Retina (tissue), 1 donor: Measurements from ENCODE around the gene FKBP1A.

Source experiments
- DNase-seq: peaks from one replicate; pipeline ENCODE4 v3.0.0-alpha.2; 2016

FKBP1A gene

DNA sequence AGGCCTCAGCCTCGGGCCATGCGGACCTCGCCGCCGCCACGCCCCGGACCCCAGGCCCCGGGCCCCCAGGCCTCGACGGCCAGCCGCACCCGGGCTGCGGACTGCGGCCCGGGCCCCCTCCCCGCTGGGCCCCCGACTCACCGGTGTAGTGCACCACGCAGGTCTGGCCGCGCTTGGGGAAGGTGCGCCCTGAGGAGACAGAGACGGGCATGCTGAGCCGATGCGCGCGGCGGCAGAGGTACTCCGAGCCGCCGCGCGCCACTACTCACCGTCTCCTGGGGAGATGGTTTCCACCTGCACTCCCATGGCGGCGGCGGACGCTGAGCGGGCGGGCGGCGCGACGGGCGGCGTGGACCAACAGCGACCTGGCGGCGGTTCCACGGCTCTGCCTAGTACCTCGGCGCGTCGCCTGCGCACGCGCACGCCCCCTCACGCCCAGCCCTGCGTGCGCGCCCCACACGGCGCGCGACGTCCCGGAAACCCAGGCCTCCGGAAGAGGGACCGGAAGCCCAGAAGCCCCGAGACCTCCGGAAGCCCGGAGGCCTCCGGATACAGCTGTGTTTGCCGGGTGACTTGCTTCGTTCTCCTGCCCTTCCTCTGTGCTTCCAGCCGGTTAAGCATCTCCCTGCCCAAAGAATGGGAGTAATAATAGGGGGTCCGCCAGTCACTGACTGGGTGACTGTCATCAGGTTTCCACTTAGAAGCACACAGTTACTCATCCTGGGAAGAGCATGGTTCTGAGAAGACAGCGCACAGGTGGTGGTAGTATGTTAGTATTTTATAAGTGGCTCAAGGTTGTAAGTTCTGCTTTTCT, at the start of gene FKBP1A:
Gene FKBP1A (minus strand): TSS at position 362 of the 814 bp plus-strand sequence. CDS start 56 bp downstream, at position 306.
- peak; percentile 98 for DNase-seq

- no peak for DNase-seq
These were observed 49.5 kb upstream of the FKBP1A start for GRCh38 chr20:1442304-1442703.

DNA sequence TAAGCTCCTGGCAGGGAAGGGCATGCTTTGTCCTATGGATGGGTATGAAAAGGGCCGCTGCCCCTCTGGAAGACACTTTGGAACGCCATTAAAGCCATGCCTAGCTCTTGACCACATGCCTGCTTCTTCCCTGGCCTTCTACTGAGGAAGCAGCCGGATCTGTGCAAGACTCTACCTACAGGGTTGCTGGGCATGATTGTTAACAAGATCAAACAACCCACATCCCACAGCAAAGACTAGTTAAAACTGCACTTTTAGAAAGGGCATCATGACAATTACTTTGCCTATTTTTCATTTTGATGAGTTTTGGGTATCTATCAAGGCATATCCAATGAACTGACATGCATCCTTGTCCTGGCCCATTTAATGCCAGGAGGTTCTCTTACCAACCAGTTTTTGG, 48.3 kb upstream of the FKBP1A start:
- DNase-seq: no peak

GRCh38 chr20:1440024-1440423, 47.2 kb upstream of the FKBP1A start:
- DNase-seq: no peak

DNA sequence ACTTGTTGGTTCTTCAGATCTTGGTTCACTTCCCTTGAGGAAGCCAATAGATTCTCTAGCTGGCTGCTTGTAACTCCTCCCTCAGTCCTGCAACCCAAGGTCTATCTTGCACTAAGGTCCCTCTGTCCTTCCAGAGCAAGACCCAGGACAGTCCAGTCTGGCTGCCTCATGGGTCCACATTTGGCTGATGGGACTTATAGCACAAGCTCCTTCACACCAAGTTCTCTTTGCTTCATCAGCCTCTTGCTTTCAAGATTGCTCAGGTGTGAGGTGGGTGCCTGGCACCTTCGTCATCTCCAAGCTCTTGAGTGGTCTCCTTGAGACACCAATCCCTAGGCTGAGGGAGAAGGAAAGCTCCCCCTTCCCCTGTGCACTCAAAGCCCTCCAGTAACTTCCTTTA, 45.5 kb upstream of the FKBP1A start:
- no peak for DNase-seq

DNA sequence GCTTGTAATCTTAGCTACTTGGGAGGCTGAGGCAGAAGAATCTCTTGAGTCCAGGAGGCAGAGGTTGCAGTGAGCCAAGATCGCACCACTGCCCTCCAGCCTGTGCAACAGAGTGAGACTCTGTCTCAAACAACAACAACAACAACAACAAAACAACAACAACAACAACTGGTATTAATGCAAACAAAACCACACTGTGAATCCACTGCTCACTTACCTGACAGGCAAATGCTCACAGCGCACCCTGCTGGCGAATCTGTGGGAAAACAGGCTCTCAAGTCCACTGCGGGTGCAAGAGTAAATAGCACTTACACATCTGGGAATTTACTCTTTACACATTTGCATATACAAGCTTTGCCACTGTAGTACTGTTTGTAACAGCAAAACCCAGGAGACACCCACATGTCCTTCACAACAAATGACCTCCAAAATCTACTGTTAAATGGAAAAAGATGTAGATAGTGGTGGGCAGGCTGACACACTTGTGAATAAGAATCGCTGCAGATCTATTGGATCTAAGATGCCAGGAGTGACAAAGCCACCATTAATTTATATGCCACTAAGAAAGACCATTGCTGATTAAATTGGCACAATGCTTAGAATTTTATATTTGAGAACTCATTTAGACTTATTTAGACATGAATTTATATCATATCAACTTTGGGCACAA, 44.5 kb upstream of the FKBP1A start:
- DNase-seq: peak; percentile 54

GRCh38 chr20:1436263-1436662, 43.4 kb upstream of the FKBP1A start:
- DNase-seq: no peak

DNA sequence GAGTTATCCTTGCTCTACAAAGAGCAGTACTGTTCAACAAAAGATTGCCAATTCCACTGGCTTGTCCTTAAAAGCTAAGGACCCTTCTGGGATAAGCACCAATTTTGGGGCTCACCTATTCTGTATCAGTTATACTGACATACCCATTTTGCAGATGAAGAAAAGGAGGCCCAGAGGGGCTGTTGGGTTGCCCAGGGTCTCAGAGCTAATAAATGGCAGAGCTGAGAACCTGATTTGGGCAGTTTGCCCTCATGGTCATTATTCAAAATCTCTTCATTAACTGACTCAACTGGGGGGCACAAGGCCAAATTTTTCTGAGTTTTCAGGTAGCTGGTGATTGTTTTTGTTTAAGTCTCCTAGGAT, 42.5 kb upstream of the FKBP1A start:
- DNase-seq: no peak

- no peak for DNase-seq
These were observed 41.9 kb upstream of the FKBP1A start for GRCh38 chr20:1434571-1435336.

DNA sequence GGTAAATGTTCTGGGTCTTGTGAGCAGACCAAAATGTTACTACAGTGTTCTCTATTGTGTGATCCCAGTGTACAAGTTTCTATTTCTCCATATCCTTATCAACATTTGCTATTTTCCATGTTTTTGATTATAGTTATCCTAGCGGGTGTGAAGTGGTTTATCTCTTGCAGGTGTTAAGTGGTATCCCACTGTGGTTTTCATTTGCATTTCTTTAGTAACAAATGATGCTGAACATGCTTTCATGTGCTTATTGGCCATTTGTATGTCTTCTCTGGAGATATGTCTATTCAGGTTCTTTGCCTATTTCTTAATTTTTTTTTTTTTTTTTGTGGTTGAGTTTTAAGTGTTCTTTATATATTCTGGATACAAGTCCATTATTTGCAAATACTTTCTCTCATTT, 38.3 kb upstream of the FKBP1A start:
- DNase-seq: no peak

DNA sequence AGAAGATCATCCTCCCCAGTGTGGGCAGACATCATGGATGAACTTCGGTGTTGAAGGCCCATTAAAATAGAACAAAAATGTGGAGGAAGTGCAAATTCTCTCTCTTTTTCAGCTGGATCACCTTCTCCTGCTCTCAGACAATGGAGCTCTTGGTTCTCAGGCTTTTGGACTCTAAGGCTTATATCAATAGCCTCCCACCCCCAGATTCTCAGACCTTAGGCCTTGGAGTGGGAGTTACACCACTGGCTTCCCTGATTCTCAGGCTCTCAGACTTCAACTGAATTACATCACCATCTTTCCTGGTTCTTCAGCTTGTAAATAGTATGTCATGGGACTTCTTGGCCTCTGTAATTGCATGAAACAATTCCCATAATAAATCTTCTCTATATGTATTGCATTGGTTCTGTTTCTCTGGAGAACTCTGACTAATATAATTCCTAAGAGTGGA, 37.2 kb upstream of the FKBP1A start:
- DNase-seq: no peak

DNA sequence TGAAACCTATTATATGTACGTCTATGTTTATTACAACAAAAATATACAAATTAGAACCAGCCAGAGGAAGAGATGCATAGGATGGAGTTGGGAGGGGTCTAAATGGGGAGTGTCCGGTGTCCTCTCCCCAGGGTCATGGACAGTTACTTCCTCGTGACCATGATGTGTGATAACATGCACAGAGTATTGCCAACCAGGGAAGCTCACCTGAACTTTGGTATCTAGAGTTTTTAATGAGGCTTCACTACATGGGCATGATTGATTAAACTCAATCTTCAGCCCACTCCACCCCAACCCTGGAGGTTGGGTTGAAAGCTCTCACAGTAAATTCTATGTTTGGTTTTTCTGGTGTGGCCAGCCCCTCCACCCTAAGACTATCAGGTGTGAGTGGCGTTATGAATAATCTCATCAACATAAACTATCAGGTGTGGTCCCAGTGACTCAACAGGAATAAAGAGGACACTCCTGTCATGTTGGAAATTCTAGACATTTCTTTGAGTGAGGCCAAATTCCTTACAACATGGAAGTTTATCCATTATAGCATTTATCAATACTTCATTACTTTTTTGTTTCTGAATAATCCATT, 36.4 kb upstream of the FKBP1A start:
- DNase-seq: no peak

- peak; percentile 60 for DNase-seq
These were observed 34.7 kb upstream of the FKBP1A start for GRCh38 chr20:1427457-1428054.

- no peak for DNase-seq
These were observed 33.5 kb upstream of the FKBP1A start for GRCh38 chr20:1426231-1426849.

GRCh38 chr20:1424336-1424735, 31.5 kb upstream of the FKBP1A start:
- DNase-seq: no peak

DNA sequence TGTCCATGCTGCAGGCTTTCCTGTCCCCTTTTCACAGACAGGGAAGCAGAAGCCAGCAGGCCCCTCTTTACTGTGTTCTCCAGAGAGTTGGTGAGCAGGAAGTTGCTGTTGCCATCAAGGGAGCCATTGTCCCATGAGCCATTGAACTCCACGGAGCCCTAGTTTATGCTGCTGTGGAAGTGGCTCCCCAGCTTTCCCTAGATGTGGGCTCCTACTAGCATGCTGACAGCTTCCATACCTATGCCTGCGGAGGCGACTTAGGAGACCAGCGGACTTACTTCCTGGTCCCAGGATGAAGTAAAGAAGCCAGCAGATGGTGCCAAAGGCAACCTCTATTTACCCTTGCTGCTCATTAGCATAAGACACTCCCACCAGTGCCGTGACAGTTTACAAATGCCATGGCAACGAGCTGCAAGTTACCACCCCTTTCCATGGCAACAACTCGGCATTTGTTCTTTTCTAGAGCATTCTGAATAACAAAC, 30.8 kb upstream of the FKBP1A start:
- peak; percentile 8 for DNase-seq

- DNase-seq: no peak
These were observed 30.4 kb upstream of the FKBP1A start for GRCh38 chr20:1423206-1423605.

- DNase-seq: no peak
These were observed 29.9 kb upstream of the FKBP1A start for GRCh38 chr20:1422753-1423152.

DNA sequence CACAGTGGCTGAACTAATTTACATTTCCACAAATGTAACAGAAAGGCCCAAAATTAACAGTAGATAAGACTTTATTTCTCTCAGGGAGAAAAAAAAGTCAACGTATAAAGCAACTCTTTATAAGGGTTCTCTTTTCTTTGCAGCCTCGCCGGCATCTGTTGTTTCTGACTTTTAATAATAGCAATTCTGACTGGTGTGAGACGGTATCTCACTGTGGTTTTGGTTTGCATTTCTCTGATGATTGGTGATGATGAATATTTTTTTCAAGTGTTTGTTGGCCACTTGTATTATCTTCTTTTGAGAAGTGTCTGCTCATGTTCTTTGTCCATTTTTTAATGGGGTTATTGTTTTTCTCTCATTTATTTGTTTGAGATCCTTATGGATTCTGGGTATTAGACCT, 27.2 kb upstream of the FKBP1A start:
- no peak for DNase-seq

- no peak for DNase-seq
These were observed 25.5 kb upstream of the FKBP1A start for GRCh38 chr20:1418350-1418749.

DNA sequence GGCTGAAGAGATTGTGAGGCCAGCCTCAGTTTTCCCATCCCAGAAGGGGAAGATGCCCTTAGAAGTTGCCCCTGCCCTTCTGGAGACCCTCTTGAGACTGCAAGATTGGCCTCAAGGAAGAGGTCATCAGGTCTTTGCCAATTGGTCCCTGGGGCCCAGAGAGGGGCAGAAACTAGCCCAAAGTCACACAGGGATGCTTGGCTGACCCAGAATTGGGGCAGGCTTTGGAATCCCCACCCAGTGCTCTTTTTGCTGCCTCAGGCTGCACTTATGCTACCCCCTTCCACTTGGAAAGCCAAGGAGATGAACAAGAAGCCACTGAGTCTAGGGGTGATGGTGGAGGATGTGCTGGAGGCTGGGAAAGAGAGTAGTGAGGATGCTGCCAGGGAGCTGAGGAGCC, 24.9 kb upstream of the FKBP1A start:
- no peak for DNase-seq

- DNase-seq: no peak
These were observed 24.4 kb upstream of the FKBP1A start for GRCh38 chr20:1417273-1417672.
